Osteoblast (primary cell): ENCODE measurements around the gene LIN28B. TPM values are rescaled to one million over a fixed set of nuclear protein-coding genes. Genes with fewer than 3 reads are reported as not detected.

Experiments
- DNase-seq: peaks from one replicate; pipeline ENCODE4 v3.0.0; 2011; ENCODE audit warnings: low spot score, mixed read lengths; ENCODE audit not compliant: insufficient read length; ENCODE audit errors: missing footprints
- H2AFZ ChIP-seq: 2 replicates; pipeline ENCODE4 v1.6.0; 2011; ENCODE audit warnings: mild to moderate bottlenecking, low read length
- H3K27ac ChIP-seq: 2 replicates; pipeline ENCODE4 v1.5.1; 2011; ENCODE audit warnings: mild to moderate bottlenecking, low read depth, low read length, moderate library complexity
- H3K27me3 ChIP-seq: 2 replicates; pipeline ENCODE4 v1.6.0; 2012; ENCODE audit warnings: mild to moderate bottlenecking, control low read depth, inconsistent platforms, low read length, moderate library complexity; ENCODE audit not compliant: insufficient read depth
- H3K36me3 ChIP-seq: 2 replicates; pipeline ENCODE4 v1.5.1; 2011; ENCODE audit warnings: mild to moderate bottlenecking, low read length, control low read depth, moderate library complexity; ENCODE audit not compliant: insufficient read depth
- H3K4me1 ChIP-seq: 2 replicates; pipeline ENCODE4 v1.5.1; 2011; ENCODE audit warnings: mild to moderate bottlenecking, low read length, control low read depth, moderate library complexity; ENCODE audit not compliant: insufficient read depth
- H3K4me2 ChIP-seq: 2 replicates; pipeline ENCODE4 v1.6.0; 2011; ENCODE audit warnings: mild to moderate bottlenecking, low read length; ENCODE audit not compliant: insufficient read depth
- H3K4me3 ChIP-seq: fragments of 200-600 bp; sonication (generic); 3 replicates; pipeline ENCODE4 v1.5.1; 2012; ENCODE audit warnings: mild to moderate bottlenecking, low read length, inconsistent platforms; ENCODE audit not compliant: insufficient read depth
- H3K79me2 ChIP-seq: 2 replicates; pipeline ENCODE4 v1.6.0; 2012; ENCODE audit warnings: mild to moderate bottlenecking, low read length, control low read depth, inconsistent platforms; ENCODE audit not compliant: insufficient read depth
- H3K9me3 ChIP-seq: 2 replicates; pipeline ENCODE4 v1.5.1; 2011; ENCODE audit warnings: low read depth, low read length, control low read depth
- H4K20me1 ChIP-seq: 2 replicates; pipeline ENCODE4 v1.6.0; 2012; ENCODE audit warnings: mild to moderate bottlenecking, low read length, control low read depth; ENCODE audit not compliant: insufficient read depth
- total RNA-seq: library from RNA; depleted of rRNA; stranded (reverse); fragments of >200 nt; gene quantifications from 2 replicates; pipeline ENCODE4 v1.2.3, GENCODE V29; 2012
- TF ChIP-seq, protein P1 (sequence below): IDR thresholded peaks from 2 replicates; pipeline ENCODE4 v1.5.1; 2011; ENCODE audit warnings: mild to moderate bottlenecking, low read depth, low read length, moderate library complexity; ENCODE audit errors: extremely low read depth

LIN28B gene
- total RNA-seq, 1 donor, result not detected

GRCh38 chr6:104955927-104956730 is 778 bp upstream of the LIN28B start:
- Histone ChIP-seq H4K20me1 (no peaks in the 10 kb centered on the region), H3K9me3 (no peaks in the 10 kb centered on the region), H3K4me3 (no peak overlapping the region), H3K4me1 (no peaks in the 10 kb centered on the region), H3K27ac (no peak overlapping the region), H2AFZ (no peak overlapping the region), H3K4me2 (no peak overlapping the region), H3K27me3 (peaks cover 85% of the 10 kb centered on the region), H3K36me3 (no peaks in the 10 kb centered on the region), H3K79me2 (no peaks in the 10 kb centered on the region)
- TF ChIP-seq, protein P1, sequence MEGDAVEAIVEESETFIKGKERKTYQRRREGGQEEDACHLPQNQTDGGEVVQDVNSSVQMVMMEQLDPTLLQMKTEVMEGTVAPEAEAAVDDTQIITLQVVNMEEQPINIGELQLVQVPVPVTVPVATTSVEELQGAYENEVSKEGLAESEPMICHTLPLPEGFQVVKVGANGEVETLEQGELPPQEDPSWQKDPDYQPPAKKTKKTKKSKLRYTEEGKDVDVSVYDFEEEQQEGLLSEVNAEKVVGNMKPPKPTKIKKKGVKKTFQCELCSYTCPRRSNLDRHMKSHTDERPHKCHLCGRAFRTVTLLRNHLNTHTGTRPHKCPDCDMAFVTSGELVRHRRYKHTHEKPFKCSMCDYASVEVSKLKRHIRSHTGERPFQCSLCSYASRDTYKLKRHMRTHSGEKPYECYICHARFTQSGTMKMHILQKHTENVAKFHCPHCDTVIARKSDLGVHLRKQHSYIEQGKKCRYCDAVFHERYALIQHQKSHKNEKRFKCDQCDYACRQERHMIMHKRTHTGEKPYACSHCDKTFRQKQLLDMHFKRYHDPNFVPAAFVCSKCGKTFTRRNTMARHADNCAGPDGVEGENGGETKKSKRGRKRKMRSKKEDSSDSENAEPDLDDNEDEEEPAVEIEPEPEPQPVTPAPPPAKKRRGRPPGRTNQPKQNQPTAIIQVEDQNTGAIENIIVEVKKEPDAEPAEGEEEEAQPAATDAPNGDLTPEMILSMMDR, result no peak
- no peak for DNase-seq

DNA sequence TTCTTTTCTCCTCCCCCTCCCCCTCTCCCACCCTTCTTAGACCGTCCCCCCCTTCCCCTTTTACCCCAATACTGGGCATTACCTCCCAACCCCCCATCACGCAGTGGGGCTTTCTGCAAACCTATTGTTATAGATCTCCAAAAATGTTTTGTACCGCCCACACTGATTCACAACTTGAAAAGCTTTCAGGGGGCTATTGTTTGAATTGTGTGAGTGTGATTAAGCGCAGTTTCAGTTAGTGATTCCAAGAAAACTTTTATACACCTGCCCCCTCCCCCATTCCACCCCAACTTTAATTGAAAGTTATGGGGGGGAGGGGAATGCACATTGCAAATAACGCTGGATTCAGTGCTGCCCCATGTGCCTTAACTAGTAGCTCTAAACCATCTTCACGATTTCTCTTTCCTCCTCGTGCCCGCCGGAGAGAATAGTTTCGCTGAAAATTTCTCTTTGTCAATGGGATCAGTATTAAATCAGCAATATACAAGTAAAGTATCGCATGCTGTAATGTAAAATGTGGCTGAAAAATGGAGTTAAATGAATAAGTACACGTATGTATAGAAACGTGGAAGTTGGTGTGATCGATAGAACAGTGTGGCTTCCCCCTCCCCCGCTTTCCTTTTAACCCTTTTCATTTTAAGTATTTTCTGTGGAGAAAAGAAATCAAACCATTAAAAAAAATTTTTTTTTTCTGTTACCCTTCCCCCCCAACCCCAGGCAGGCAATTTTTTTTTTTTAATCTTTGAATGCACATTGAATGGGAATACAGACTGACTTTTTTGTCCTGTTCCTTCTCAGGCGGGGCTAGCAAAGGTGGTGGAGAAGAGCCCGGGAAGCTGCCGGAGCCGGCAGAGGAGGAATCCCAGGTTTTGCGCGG is 632 bp downstream of the LIN28B start:
- Histone ChIP-seq H4K20me1 (no peaks in the 10 kb centered on the region), H3K27me3 (peaks cover 73% of the 10 kb centered on the region), H3K27ac (no peak overlapping the region), H3K36me3 (no peaks in the 10 kb centered on the region), H2AFZ (no peak overlapping the region), H3K79me2 (no peaks in the 10 kb centered on the region), H3K4me1 (no peaks in the 10 kb centered on the region), H3K4me3 (no peak overlapping the region), H3K9me3 (no peaks in the 10 kb centered on the region), H3K4me2 (no peak overlapping the region)
- TF ChIP-seq, protein P1, result no peak
- no peak for DNase-seq

DNA sequence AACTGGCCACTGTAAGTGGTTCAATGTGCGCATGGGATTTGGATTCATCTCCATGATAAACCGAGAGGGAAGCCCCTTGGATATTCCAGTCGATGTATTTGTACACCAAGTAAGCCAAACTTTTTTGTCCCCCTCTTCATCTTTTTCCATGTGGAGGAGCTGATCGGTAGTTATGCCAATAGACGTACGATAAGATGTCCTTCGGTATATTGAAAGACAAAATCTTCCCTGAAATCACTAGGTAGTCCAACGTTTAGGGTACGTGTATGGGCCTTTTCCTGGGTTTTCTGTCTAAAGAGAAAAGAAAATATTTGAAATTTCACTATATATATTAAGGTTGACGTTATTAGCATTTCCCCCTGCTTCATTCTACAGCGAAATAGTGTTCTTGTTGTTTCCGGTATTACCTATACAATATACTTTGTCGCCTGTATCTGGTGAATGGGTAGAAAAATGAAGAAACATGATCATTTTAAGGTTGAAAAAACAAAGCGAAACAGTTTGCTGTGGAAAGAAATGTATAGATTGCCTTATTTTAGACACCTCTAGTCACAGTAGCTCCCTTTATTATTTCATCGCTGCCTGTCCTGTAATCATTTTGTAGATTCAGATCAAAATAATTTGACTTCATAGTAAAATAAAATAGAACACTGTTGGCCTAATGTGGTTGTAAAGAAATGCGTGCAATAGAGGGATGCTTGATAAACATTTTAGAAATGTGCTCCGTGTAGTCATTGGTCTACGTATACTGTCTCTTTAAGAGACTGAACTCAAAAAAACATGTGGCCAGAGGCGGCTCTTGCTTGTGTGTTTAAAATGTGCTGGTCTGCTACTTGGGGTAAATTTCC is 1.5 kb downstream of the LIN28B start:
- Histone ChIP-seq H4K20me1 (no peaks in the 10 kb centered on the region), H3K79me2 (no peaks in the 10 kb centered on the region), H3K27me3 (peaks cover 64% of the 10 kb centered on the region), H3K4me1 (no peaks in the 10 kb centered on the region), H3K4me3 (no peak overlapping the region), H3K9me3 (no peaks in the 10 kb centered on the region), H3K27ac (no peak overlapping the region), H2AFZ (no peak overlapping the region), H3K36me3 (no peaks in the 10 kb centered on the region), H3K4me2 (no peak overlapping the region)
- DNase-seq, result no peak
- TF ChIP-seq, protein P1, result no peak
